Testis (tissue), 2 donors: ENCODE data around the gene STAT6.

Experiments used
- CTCF ChIP-seq, 3 experiments: fragments of 450-650 bp in 2 of 3; fragments of 200-600 bp in 1 of 3; sonication (generic) in 1 of 3; IDR thresholded peaks; one replicate each; pipeline ENCODE4 v1.5.1; 2016 to 2019; ENCODE audit warnings: antibody characterized with exemption in 3 of 3, mild to moderate bottlenecking in 2 of 3, moderate library complexity in 1 of 3
- POLR2A ChIP-seq: fragments of 450-650 bp; IDR thresholded peaks from one replicate; pipeline ENCODE4 v1.6.1; 2017; ENCODE audit warnings: antibody characterized with exemption, mild to moderate bottlenecking, moderate library complexity

- TF ChIP-seq CTCF (IDR thresholded peaks at IDR 0.05) (no peak), POLR2A (no peak)
These were observed 18.7 kb upstream of the STAT6 start for GRCh38 chr12:57129889-57130288.
